Epidermal melanocyte (primary cell): ENCODE measurements around the gene CDCA5.

Experiments
- DNase-seq: peaks from one replicate; pipeline ENCODE4 v3.0.0; 2011; ENCODE audit warnings: low spot score; ENCODE audit not compliant: insufficient read length

Gene CDCA5

DNA sequence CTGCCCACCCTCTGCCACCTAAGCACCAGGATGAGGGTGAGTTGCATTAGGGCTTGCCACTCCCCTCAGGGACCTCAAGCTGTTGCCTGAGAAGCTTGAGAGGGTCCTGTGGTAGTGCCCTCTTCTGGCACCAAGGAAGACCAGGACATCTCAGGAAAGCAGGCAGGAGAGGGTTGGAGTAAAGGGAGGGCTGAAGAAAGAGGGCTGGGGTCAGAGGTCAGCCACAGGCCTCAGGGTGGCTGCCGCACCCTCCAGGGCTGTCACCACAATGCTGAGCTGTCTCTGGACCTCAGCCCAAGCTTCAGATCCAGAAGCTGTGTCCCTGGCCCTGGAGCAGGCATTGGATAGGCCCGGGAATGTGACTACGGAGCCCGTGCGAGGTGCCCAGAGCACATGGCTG is 38.8 kb downstream of the CDCA5 start:
- DNase-seq, result no peak

GRCh38 chr11:65043881-65044501 is 39.8 kb downstream of the CDCA5 start:
- no peak for DNase-seq

GRCh38 chr11:65042891-65043290 is 40.9 kb downstream of the CDCA5 start:
- DNase-seq, result no peak

DNA sequence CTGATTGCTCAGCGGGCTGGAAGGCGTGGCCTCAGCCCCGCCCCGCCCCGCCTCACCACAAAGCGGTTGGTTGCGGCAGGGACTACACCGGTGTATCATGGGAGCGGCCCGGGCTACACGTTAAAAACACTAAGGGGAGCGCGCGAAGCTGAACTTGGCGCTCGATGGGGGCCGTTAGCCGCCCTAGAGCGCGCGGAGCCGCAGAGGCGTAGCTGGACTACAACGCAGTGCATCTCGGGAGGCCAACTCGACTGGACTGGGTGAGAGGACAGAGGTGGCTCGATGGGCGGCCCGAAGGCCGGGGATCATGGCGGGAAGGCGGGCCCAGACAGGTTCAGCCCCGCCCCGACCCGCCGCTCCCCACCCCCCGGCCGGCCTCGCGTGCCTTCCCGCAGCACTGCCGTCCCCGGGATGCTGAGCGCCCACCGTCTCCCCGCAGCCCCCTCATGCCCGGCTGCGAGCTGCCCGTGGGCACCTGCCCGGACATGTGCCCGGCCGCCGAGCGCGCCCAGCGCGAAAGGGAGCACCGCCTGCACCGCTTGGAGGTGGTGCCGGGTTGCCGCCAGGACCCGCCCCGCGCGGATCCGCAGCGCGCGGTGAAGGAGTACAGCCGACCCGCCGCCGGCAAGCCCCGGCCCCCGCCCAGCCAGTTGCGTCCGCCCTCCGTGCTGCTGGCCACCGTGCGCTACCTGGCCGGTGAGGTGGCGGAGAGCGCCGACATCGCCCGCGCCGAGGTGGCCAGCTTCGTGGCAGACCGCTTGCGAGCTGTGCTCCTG is 42.8 kb downstream of the CDCA5 start, which contains the start of gene SAC3D1:
Gene SAC3D1 (plus strand): TSS at position 364 of the 776 bp plus-strand sequence. CDS start 83 bp downstream, at position 447.
- DNase-seq, result peak; percentile 96

GRCh38 chr11:65040520-65040846 is 43.4 kb downstream of the CDCA5 start:
- DNase-seq, result no peak

- DNase-seq, result no peak
Measured at GRCh38 chr11:65036931-65037330, 46.9 kb downstream of the CDCA5 start.

DNA sequence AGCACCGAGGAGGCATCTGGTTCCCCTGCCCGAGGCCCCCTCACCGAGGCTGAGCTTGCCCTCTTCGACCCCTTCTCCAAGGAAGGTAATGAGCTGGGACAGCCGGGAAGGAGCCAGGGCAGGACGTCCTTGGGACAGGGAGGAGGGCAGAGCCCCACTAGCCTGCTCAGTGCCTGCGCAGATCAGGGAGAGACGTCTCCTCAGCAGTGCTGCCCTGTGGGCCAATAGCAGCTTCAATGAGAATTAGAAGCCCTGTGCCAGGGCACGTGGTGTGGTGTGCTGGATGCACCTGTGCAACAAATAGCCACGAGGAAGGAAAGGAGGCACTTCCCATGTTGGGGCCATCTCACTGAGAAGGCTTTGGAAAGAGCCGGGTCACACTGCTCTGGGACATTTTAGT is 48.3 kb downstream of the CDCA5 start:
- no peak for DNase-seq

GRCh38 chr11:65034423-65034822 is 49.4 kb downstream of the CDCA5 start:
- no peak for DNase-seq

DNA sequence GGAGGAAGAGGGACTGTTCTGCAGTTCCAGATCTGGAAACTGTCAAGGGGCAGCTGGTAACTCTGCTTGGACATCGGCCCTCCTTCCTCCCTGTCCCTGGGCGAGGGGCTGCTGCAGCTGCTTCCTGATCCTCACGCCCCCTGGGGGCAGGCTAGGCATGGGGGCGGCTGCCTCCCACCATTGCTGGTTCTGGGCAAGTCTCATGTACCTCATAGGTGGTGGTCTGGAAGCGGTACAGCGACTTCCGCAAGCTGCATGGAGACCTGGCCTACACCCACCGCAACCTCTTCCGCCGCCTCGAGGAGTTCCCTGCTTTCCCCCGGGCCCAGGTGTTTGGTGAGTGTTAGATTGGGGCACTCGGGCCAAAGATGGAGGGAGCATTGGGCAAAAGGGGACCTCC is 51.6 kb downstream of the CDCA5 start:
- DNase-seq, result no peak
